HT-29 (cell line): Measurements from ENCODE around the gene LRRN4CL. TPM values are rescaled to one million over a fixed set of nuclear protein-coding genes. Genes with fewer than 3 reads are reported as not detected.
A peak's percentile ranks its signal among the peaks of the same experiment; 100 is the strongest.
"Not testable (repeated sequence)": the region's sequence is repeated elsewhere in the genome, so short reads cannot be mapped to it uniquely, and the experiment has no call there.

Experiments
- DNase-seq: peaks from one replicate; pipeline ENCODE4 v3.0.0-alpha.2; 2015; ENCODE audit warnings: low spot score
- total RNA-seq: library from RNA; depleted of rRNA; stranded (reverse); fragments of >200 nt; shearing (Covaris generic); gene quantifications from 2 replicates; pipeline ENCODE4 v1.2.3, GENCODE V29; 2014; rRNA removed

The LRRN4CL gene
- 0.50 TPM in 1 of 2 replicates, not detected in the other for total RNA-seq

GRCh38 chr11:62689421-62690183 is at the start of gene LRRN4CL:
Gene LRRN4CL (minus strand): TSS chr11:62689530. CDS start chr11:62688508, 1,022 bp downstream.
- no peak for DNase-seq

GRCh38 chr11:62737196-62737595 is 47.9 kb upstream of the LRRN4CL start:
- DNase-seq: no peak

GRCh38 chr11:62732830-62733229 is 43.5 kb upstream of the LRRN4CL start:
- peak; percentile 30 for DNase-seq

- not testable (repeated sequence) for DNase-seq
Observed at GRCh38 chr11:62730076-62730475, 40.7 kb upstream of the LRRN4CL start.

- DNase-seq: peak; percentile 95
Observed at GRCh38 chr11:62728171-62728988, 39.0 kb upstream of the LRRN4CL start, which contains the start of gene TTC9C. Gene TTC9C (plus strand): TSS chr11:62728486. CDS start chr11:62728849, 363 bp downstream.

GRCh38 chr11:62727872-62728170 is 38.5 kb upstream of the LRRN4CL start:
- DNase-seq: peak; percentile 100

- DNase-seq: peak; percentile 100
Observed at GRCh38 chr11:62727165-62727871, 38.0 kb upstream of the LRRN4CL start, which contains the start of gene HNRNPUL2. Gene HNRNPUL2 (minus strand): TSS chr11:62727457. CDS start chr11:62727156, 301 bp downstream.

GRCh38 chr11:62726915-62727164 is 37.5 kb upstream of the LRRN4CL start:
- no peak for DNase-seq

- DNase-seq: peak; percentile 39
Observed at GRCh38 chr11:62726156-62726914, 37.0 kb upstream of the LRRN4CL start.

- DNase-seq: peak; percentile 59
Observed at GRCh38 chr11:62725646-62726045, 36.3 kb upstream of the LRRN4CL start.

- DNase-seq: no peak
Observed at GRCh38 chr11:62724171-62724570, 34.8 kb upstream of the LRRN4CL start.

GRCh38 chr11:62721994-62722393 is 32.7 kb upstream of the LRRN4CL start:
- no peak for DNase-seq

GRCh38 chr11:62719302-62719978 is 30.1 kb upstream of the LRRN4CL start:
- DNase-seq: no peak

GRCh38 chr11:62716816-62717215 is 27.5 kb upstream of the LRRN4CL start:
- DNase-seq: no peak

- no peak for DNase-seq
Observed at GRCh38 chr11:62716206-62716605, 26.9 kb upstream of the LRRN4CL start.

GRCh38 chr11:62715150-62716130 is 26.1 kb upstream of the LRRN4CL start:
- DNase-seq: no peak

- DNase-seq: peak; percentile 75
Observed at GRCh38 chr11:62713343-62713742, 24.0 kb upstream of the LRRN4CL start.

- DNase-seq: no peak
Observed at GRCh38 chr11:62712861-62713260, 23.5 kb upstream of the LRRN4CL start.

- no peak for DNase-seq
Observed at GRCh38 chr11:62712276-62712812, 23.0 kb upstream of the LRRN4CL start.
